CD4-positive, CD25-positive, alpha-beta regulatory T cell (primary cell): ENCODE measurements around the gene DHRS9. TPM values are rescaled to one million over a fixed set of nuclear protein-coding genes. Genes with fewer than 3 reads are reported as not detected.
A peak's percentile ranks its signal among the peaks of the same experiment; 100 is the strongest.
"Not testable (repeated sequence)": the region's sequence is repeated elsewhere in the genome, so short reads cannot be mapped to it uniquely, and the experiment has no call there.

ENCODE experiments used
- ATAC-seq, 2 donors: fragments of 150-1000 bp; cut with Tn5 transposase; one replicate each; pipeline ENCODE4 v1.10.0; 2021; ENCODE audit warnings: low read depth in 2 of 2, moderate number of reproducible peaks in 2 of 2, moderate library complexity in 1 of 2
- DNase-seq, 3 donors: peaks; one replicate each; pipeline versions ENCODE4 v3.0.0 to v3.0.0-alpha.2; 2012 to 2022; ENCODE audit warnings: mixed read lengths in 1 of 3
- H3K27ac ChIP-seq: one replicate; pipeline ENCODE4 v1.7.0; 2013; ENCODE audit warnings: mild to moderate bottlenecking, low read length; ENCODE audit not compliant: insufficient read depth, poor library complexity, severe bottlenecking
- H3K27me3 ChIP-seq: one replicate; pipeline ENCODE4 v1.7.0; 2013; ENCODE audit warnings: low read length; ENCODE audit not compliant: control insufficient read depth, insufficient read depth
- H3K36me3 ChIP-seq: one replicate; pipeline ENCODE4 v1.7.0; 2013; ENCODE audit warnings: mild to moderate bottlenecking, low read length, moderate library complexity; ENCODE audit not compliant: control insufficient read depth, insufficient read depth
- H3K4me1 ChIP-seq: 2 replicates; pipeline ENCODE4 v1.7.0; 2013; ENCODE audit warnings: mild to moderate bottlenecking, low read length; ENCODE audit not compliant: insufficient read depth, control insufficient read depth, poor library complexity, severe bottlenecking
- H3K4me3 ChIP-seq: one replicate; pipeline ENCODE4 v1.7.0; 2013; ENCODE audit warnings: low read depth, mild to moderate bottlenecking, low read length, moderate library complexity
- H3K9me3 ChIP-seq, 2 experiments: 1 replicate in 1 of 2; 2 replicates in 1 of 2; pipeline ENCODE4 v1.7.0; 2013; ENCODE audit warnings: low read length in 2 of 2, mild to moderate bottlenecking in 1 of 2, moderate library complexity in 1 of 2; ENCODE audit not compliant: control insufficient read depth in 2 of 2
- H3K27ac Mint-ChIP-seq, 3 donors: one replicate each; pipeline ENCODE4 v1.8.0; 2020 to 2022; ENCODE audit warnings: mild to moderate bottlenecking in 3 of 3, mixed read lengths in 3 of 3, moderate library complexity in 2 of 3
- H3K27me3 Mint-ChIP-seq: one replicate; pipeline ENCODE4 v1.8.0; 2022; ENCODE audit warnings: mild to moderate bottlenecking, mixed read lengths
- H3K36me3 Mint-ChIP-seq: one replicate; pipeline ENCODE4 v1.8.0; 2020; ENCODE audit warnings: mixed read lengths
- H3K4me1 Mint-ChIP-seq, 4 donors: one replicate each; pipeline ENCODE4 v1.8.0; 2020 to 2022; ENCODE audit warnings: mixed read lengths in 4 of 4, mild to moderate bottlenecking in 1 of 4
- H3K4me3 Mint-ChIP-seq, 4 donors: one replicate each; pipeline ENCODE4 v1.8.0; 2020 to 2022; ENCODE audit warnings: mild to moderate bottlenecking in 4 of 4, mixed read lengths in 4 of 4, moderate library complexity in 3 of 4
- H3K9me3 Mint-ChIP-seq, 7 donors: one replicate each; pipeline ENCODE4 v1.8.0; 2020 to 2022; ENCODE audit warnings: mixed read lengths in 7 of 7, mild to moderate bottlenecking in 3 of 7, moderate library complexity in 2 of 7
- polyA plus RNA-seq, 4 donors: library from polyadenylated mRNA; unstranded; fragments of 300-500 nt; fragmentation: Illumina TruSeq; gene quantifications; one replicate each; pipeline ENCODE4 v1.2.3, GENCODE V29; 2021
- total RNA-seq: library from RNA; stranded (reverse); gene quantifications from one replicate; pipeline ENCODE4 v1.2.3, GENCODE V29; 2022

DHRS9 gene
- total and polyA plus RNA-seq, 5 donors from 2014 or later = not detected

DNA sequence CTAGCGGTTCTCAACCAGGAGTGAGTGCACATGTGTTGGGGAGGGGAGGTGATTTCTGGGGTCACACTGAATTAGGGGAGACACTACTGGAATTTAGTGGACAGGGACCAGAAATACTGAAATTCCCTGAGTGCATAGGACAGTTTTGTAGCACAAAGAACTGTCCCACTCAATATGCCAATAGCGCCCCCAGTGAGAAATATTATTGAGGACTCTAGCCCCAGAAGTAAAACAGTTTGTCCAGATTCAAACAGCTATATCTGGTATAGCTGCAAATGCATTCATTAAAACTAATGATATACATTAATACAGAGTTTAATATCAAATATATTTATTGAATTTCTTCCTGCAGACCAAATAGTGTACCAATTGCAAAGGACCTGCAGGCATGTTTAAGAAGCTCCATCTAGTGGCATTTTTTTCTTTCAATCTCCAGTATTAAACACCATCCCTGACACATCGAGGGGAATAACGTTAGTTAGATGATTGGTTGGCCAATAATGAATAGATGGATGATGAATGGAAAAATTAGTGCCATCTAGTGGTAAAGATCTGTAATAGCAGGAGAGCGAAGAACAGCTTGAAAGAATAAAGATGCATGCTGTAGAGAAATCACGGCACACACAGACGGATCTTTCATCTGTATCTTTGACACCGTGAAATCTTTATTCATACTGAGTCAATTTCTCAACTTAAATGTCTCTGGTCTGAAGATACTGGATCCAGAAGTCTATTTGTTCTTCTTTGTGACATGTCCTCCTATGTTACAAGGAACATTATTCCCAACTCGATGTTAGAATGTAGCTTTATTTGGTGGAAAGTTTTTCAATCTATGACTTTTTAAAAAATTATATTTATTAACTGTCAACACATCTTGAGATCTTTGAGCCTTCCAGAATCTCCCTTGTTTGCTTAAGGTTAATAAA is 62.5 kb downstream of the DHRS9 start:
- peaks cover 0 to 7% (median under 1%) of the 10 kb centered on the region in 4 donors for H3K4me1 Mint-ChIP-seq
- Histone ChIP-seq H3K36me3 (no peaks in the 10 kb centered on the region), H3K27ac (no peak overlapping the region), H3K9me3 (no peaks in the 10 kb centered on the region), H3K4me3 (no peak overlapping the region), H3K27me3 (no peaks in the 10 kb centered on the region), H3K4me1 (no peaks in the 10 kb centered on the region)
- H3K27me3 Mint-ChIP-seq = no peaks in the 10 kb centered on the region
- H3K27ac Mint-ChIP-seq = no peak overlapping the region
- no peaks in the 10 kb centered on the region for H3K9me3 Mint-ChIP-seq
- H3K4me3 Mint-ChIP-seq = no peak overlapping the region
- H3K36me3 Mint-ChIP-seq = no peaks in the 10 kb centered on the region
- DNase-seq (peak in 2 of 3 donors; percentile 40 to 46), ATAC-seq (peak; percentile 43 to 63)

DNA sequence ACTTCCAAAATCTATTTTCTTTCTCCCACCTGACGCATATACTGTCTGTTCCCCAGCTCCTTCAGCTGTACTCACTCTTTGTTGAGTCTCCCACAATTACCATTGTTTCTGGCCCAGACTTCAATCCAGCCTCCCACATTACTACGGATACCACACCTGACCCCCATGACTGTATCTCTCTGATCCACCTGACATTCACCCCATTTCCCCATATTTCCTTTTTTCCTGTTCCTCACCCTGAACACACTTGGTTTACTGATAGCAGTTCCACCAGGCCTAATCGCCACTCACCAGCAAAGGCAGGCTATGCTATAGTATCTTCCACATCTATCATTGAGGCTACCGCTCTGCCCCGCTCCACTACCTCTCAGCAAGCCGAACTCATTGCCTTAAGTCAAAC is 64.9 kb downstream of the DHRS9 start:
- not testable (repeated sequence) for H3K27ac Mint-ChIP-seq, H3K4me1 ChIP-seq, H3K9me3 ChIP-seq, H3K27ac ChIP-seq, H3K27me3 ChIP-seq, H3K36me3 Mint-ChIP-seq, ATAC-seq, DNase-seq, H3K4me3 ChIP-seq, H3K4me3 Mint-ChIP-seq, H3K27me3 Mint-ChIP-seq, H3K9me3 Mint-ChIP-seq, H3K4me1 Mint-ChIP-seq, H3K36me3 ChIP-seq

DNA sequence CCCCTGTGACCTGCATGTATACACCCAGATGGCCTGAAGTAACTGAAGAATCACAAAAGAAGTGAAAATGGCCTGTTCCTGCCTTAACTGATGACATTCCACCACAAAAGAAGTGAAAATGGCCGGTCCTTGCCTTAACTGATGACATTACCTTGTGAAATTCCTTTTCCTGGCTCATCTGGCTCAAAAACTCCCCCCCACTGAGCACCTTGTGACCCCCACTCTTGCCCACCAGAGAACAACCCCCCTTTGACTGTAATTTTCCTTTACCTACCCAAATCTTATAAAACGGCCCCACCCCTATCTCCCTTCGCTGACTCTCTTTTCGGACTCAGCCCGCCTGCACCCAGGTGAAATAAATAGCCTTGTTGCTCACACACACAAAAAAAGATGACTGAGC is 67.1 kb downstream of the DHRS9 start:
- H3K27ac ChIP-seq, H3K27me3 ChIP-seq, H3K9me3 Mint-ChIP-seq, H3K36me3 Mint-ChIP-seq, H3K36me3 ChIP-seq, H3K27me3 Mint-ChIP-seq, ATAC-seq, H3K4me3 ChIP-seq, H3K27ac Mint-ChIP-seq, H3K4me1 ChIP-seq, H3K4me1 Mint-ChIP-seq, H3K4me3 Mint-ChIP-seq, DNase-seq, H3K9me3 ChIP-seq: not testable (repeated sequence)

DNA sequence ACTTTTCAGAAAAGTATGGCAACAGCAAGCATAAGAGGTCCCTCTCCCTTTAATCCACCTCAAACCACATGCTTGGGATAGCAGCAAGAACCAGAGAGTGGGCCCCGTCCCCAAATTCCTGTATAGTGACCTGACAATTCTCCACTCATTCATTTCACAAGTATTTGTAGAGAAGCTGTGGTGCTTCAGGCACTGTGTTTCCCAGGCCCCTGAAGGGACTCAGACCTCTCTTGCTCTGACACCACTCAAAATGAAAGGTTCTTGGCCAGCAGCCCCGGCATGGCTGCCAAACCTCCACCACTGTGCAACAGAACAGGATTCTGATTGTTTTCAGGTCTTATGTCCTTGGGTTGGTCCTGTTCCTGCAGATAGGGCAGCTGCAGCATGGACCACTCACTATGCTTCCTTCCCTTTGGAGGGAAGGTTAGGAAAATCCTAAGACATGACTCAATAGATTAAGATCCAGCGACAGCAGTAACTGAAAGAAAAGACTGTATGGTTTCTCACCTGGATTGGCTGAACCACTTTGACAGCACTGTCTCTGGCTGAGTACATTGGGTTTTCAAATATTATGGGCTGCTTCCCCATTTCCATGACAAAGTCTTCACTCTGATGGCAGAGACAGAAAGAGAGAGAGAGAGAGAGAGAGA is 67.6 kb downstream of the DHRS9 start:
- Mint-ChIP-seq H3K27me3 (peaks cover 6% of the 10 kb centered on the region), H3K4me3 (no peak overlapping the region), H3K27ac (no peak overlapping the region), H3K36me3 (no peaks in the 10 kb centered on the region), H3K4me1 (no peaks in the 10 kb centered on the region), H3K9me3 (peaks cover 0 to 1% (median 0%) of the 10 kb centered on the region in 7 donors)
- no peak overlapping the region for H3K27ac ChIP-seq
- H3K4me3 ChIP-seq = no peak overlapping the region
- no peaks in the 10 kb centered on the region for H3K9me3 ChIP-seq
- no peaks in the 10 kb centered on the region for H3K4me1 ChIP-seq
- no peaks in the 10 kb centered on the region for H3K27me3 ChIP-seq
- ATAC-seq = no peak
- no peaks in the 10 kb centered on the region for H3K36me3 ChIP-seq
- no peak for DNase-seq

DNA sequence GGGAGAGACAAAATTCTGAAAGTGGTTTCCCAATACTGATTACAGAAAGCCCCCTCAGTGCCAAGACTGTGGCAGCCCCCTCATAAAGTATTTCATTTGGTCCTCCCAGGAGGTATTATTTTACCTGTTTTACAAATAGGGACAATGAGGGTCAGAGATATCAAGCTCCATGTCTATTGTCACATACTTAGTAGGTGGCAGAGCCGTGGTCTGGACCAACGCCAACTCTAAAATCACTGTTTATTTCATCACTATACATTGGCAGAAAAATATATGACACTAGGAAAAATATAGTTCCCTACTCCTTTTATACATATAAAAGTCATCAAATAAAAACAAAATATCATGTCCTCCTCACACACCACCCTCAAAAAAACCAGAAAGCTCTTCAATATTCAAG is 68.6 kb downstream of the DHRS9 start:
- peaks cover 6% of the 10 kb centered on the region for H3K27me3 Mint-ChIP-seq
- H3K9me3 Mint-ChIP-seq = peaks cover 0 to 1% (median 0%) of the 10 kb centered on the region in 7 donors
- no peak overlapping the region for H3K4me3 Mint-ChIP-seq
- H3K4me1 Mint-ChIP-seq = no peaks in the 10 kb centered on the region
- DNase-seq = no peak
- no peaks in the 10 kb centered on the region for H3K27me3 ChIP-seq
- H3K4me3 ChIP-seq = no peak overlapping the region
- H3K36me3 ChIP-seq = no peaks in the 10 kb centered on the region
- ATAC-seq = no peak
- H3K4me1 ChIP-seq = no peaks in the 10 kb centered on the region
- H3K27ac ChIP-seq = no peak overlapping the region
- no peaks in the 10 kb centered on the region for H3K36me3 Mint-ChIP-seq
- no peaks in the 10 kb centered on the region for H3K9me3 ChIP-seq
- peak overlapping the region in 1 of 3 donors; percentile 7 for H3K27ac Mint-ChIP-seq

DNA sequence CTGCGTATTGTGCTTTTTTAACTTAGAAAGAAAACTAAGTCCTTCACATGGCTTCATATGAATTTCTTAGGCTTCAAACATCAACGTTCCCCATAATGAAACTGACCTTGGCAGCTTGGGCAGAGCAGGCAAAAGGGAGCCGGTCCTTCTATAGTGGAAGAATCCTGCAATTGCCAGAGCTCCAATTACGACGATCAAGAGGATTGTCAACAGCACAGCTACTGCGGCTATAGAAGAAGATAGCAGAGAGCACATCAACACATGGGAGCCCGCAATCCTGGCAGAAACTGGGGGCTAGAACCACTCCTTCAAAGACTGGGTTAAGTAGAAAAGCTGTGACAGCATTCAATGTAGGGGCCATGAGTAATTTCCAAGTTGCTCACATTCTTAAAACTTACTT is 69.8 kb downstream of the DHRS9 start:
- H3K36me3 ChIP-seq = no peaks in the 10 kb centered on the region
- no peaks in the 10 kb centered on the region for H3K9me3 ChIP-seq
- ATAC-seq (no peak), DNase-seq (no peak)
- no peak overlapping the region for H3K4me3 ChIP-seq
- Mint-ChIP-seq H3K27me3 (peaks cover 6% of the 10 kb centered on the region), H3K4me1 (no peaks in the 10 kb centered on the region), H3K36me3 (no peaks in the 10 kb centered on the region), H3K4me3 (no peak overlapping the region), H3K27ac (no peak overlapping the region), H3K9me3 (peaks cover 0 to 1% (median 0%) of the 10 kb centered on the region in 7 donors)
- H3K4me1 ChIP-seq = no peaks in the 10 kb centered on the region
- no peaks in the 10 kb centered on the region for H3K27me3 ChIP-seq
- no peak overlapping the region for H3K27ac ChIP-seq

DNA sequence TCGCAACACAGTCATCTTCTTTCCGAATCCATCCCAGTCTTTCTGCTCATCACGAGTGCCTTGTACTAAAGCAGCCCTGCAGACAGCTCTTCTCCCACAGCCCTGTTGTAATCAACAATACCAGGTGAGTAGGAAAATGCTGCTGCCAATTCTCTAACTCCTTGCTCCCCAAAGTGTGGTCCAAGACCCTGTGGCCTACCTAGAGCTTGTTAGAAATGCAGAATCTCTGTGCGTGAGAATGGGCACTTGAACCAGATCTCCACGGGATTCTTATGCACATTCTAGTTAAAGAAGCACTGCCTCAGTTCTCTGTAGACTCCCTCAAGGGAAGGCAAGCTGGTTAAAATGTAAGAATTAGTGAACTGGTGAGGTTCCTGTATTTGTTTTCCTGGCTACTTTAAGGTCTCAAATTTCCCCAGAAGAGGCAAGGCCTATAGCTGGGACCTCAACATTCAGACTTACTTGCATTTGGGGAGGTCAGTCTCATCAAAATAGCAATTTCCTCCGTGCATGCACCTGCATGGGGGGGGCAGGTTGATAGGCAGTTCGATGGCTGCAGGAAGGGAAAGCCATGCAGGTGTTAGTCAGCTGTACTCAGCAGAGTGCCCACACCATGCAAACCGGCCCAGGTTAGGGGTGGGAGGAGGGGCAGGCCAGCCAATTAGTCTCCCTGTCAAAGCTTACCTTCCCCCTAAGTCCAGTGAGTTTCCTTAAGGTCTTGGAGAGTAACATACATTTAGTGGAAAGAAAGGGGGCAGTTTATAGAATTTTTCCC is 70.8 kb downstream of the DHRS9 start:
- Mint-ChIP-seq H3K27ac (no peak overlapping the region), H3K4me1 (no peaks in the 10 kb centered on the region), H3K36me3 (no peaks in the 10 kb centered on the region), H3K27me3 (peaks cover 6% of the 10 kb centered on the region), H3K4me3 (no peak overlapping the region), H3K9me3 (peaks cover 0 to 1% (median 0%) of the 10 kb centered on the region in 7 donors)
- no peaks in the 10 kb centered on the region for H3K4me1 ChIP-seq
- no peaks in the 10 kb centered on the region for H3K27me3 ChIP-seq
- DNase-seq (no peak), ATAC-seq (no peak)
- no peak overlapping the region for H3K4me3 ChIP-seq
- no peak overlapping the region for H3K27ac ChIP-seq
- H3K9me3 ChIP-seq = no peaks in the 10 kb centered on the region
- no peaks in the 10 kb centered on the region for H3K36me3 ChIP-seq
